ENCODE results near the gene CEBPZOS. TPM values are rescaled to one million over a fixed set of nuclear protein-coding genes. Genes with fewer than 3 reads are reported as not detected.
"Not testable (repeated sequence)": the region's sequence is repeated elsewhere in the genome, so short reads cannot be mapped to it uniquely, and the experiment has no call there.

CEBPZOS gene
- total RNA-seq, 2 donors from 2014 or later, result 13.7 to 25.5 TPM

DNA sequence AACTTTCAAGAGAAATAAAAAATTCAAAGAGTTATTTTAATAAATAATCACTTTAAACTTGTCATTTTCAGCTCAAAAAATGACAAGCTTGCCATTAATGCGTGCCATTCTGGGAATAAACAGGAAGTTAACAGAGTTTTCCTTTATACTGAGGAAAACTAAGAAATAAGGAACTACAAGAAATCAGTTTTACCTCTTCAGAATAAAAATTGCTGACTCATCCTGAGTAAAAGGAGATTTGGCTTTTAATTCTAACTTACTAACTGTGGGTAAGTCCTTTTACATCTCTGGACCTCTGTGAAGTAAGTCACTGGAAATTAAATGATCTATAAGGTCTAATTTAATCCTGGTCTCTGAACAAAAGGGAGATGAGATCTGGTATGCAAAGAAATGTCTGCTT is 19.0 kb downstream of the CEBPZOS start:
- H3K36me3 ChIP-seq, result peaks cover 31% of the 10 kb centered on the region
- H3K4me3 ChIP-seq, result no peak overlapping the region
- DNase-seq (ENCODE audit: low spot score) (no peak), ATAC-seq (ENCODE audit: insufficient number of reproducible peaks, low FRiP score, low read depth) (no peak)
- H3K27me3 ChIP-seq (replicated peaks; ENCODE audit: insufficient read depth), result no peaks in the 10 kb centered on the region
- H3K4me1 ChIP-seq (ENCODE audit: control insufficient read depth in 1 of 2, low read depth in 2 of 2), result no peaks in the 10 kb centered on the region
- TF ChIP-seq CTCF (IDR thresholded peaks at IDR 0.05), result no peak
- no peaks in the 10 kb centered on the region for H3K9me3 ChIP-seq
- H3K27ac ChIP-seq, result no peak overlapping the region

GRCh38 chr2:37219046-37219445 is 22.8 kb downstream of the CEBPZOS start:
- ATAC-seq (ENCODE audit: insufficient number of reproducible peaks, low FRiP score, low read depth) (no peak), DNase-seq (ENCODE audit: low spot score) (no peak)
- no peaks in the 10 kb centered on the region for H3K4me1 ChIP-seq (ENCODE audit: control insufficient read depth in 1 of 2, low read depth in 2 of 2)
- H3K4me3 ChIP-seq, result no peak overlapping the region
- peaks cover 32% of the 10 kb centered on the region for H3K36me3 ChIP-seq
- no peak for TF ChIP-seq CTCF (IDR thresholded peaks at IDR 0.05)
- H3K9me3 ChIP-seq, result no peaks in the 10 kb centered on the region
- H3K27me3 ChIP-seq (replicated peaks; ENCODE audit: insufficient read depth), result no peaks in the 10 kb centered on the region
- H3K27ac ChIP-seq, result no peak overlapping the region

DNA sequence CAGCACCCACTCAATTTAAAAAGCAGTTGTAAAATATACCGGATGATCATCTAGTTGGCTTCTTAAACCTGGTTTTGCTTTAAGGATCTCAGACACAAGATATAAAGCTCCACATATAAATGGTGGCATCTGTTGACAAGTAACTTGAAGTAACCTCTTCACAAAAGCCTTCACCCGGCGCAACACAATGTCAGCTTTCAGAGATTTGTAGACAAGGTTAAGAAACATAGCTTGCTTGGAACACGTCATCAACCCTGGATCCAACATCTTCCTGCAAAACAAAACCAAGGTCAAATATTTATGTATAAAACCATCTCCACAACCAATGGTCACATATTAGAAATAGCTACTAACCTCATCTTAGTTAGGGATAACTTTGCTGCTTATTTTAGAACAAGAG is 26.8 kb downstream of the CEBPZOS start:
- Histone ChIP-seq H3K27me3 (replicated peaks; ENCODE audit: insufficient read depth) (no peaks in the 10 kb centered on the region), H3K9me3 (no peaks in the 10 kb centered on the region), H3K4me3 (no peak overlapping the region), H3K36me3 (peaks cover 27% of the 10 kb centered on the region), H3K27ac (no peak overlapping the region), H3K4me1 (ENCODE audit: control insufficient read depth in 1 of 2, low read depth in 2 of 2) (peaks cover 0 to 16% of the 10 kb centered on the region in 2 donors)
- no peak for TF ChIP-seq CTCF (IDR thresholded peaks at IDR 0.05)
- DNase-seq (ENCODE audit: low spot score) (no peak), ATAC-seq (ENCODE audit: insufficient number of reproducible peaks, low FRiP score, low read depth) (no peak)

- Histone ChIP-seq H3K27ac (no peak overlapping the region), H3K27me3 (replicated peaks; ENCODE audit: insufficient read depth) (no peaks in the 10 kb centered on the region), H3K36me3 (peaks cover 27% of the 10 kb centered on the region), H3K9me3 (no peaks in the 10 kb centered on the region), H3K4me3 (no peak overlapping the region), H3K4me1 (ENCODE audit: control insufficient read depth in 1 of 2, low read depth in 2 of 2) (peaks cover 0 to 20% of the 10 kb centered on the region in 2 donors)
- TF ChIP-seq CTCF (IDR thresholded peaks at IDR 0.05), result no peak
- ATAC-seq (ENCODE audit: insufficient number of reproducible peaks, low FRiP score, low read depth) (no peak), DNase-seq (ENCODE audit: low spot score) (no peak)
Measured at GRCh38 chr2:37224063-37224462, 27.8 kb downstream of the CEBPZOS start.

- H3K36me3 ChIP-seq, result peaks cover 27% of the 10 kb centered on the region
- H3K9me3 ChIP-seq; H3K27me3 ChIP-seq (replicated peaks; ENCODE audit: insufficient read depth); ATAC-seq (ENCODE audit: insufficient number of reproducible peaks, low FRiP score, low read depth); H3K27ac ChIP-seq; DNase-seq (ENCODE audit: low spot score); H3K4me3 ChIP-seq: not testable (repeated sequence)
- H3K4me1 ChIP-seq (ENCODE audit: control insufficient read depth in 1 of 2, low read depth in 2 of 2), result peaks cover 6 to 30% of the 10 kb centered on the region in 2 donors
Measured at GRCh38 chr2:37225129-37225528, 28.8 kb downstream of the CEBPZOS start.

- Histone ChIP-seq H3K36me3 (peaks cover 15% of the 10 kb centered on the region), H3K27me3 (replicated peaks; ENCODE audit: insufficient read depth) (no peaks in the 10 kb centered on the region), H3K9me3 (no peaks in the 10 kb centered on the region), H3K27ac (no peak overlapping the region), H3K4me1 (ENCODE audit: control insufficient read depth in 1 of 2, low read depth in 2 of 2) (peaks cover 11 to 36% of the 10 kb centered on the region in 2 donors), H3K4me3 (no peak overlapping the region)
- no peak for DNase-seq (ENCODE audit: low spot score)
- TF ChIP-seq CTCF (IDR thresholded peaks at IDR 0.05), result no peak
- no peak for ATAC-seq (ENCODE audit: insufficient number of reproducible peaks, low FRiP score, low read depth)
Measured at GRCh38 chr2:37226863-37227262, 30.6 kb downstream of the CEBPZOS start.

Measured in thoracic aorta (tissue), 2 donors.